HCT116 (cell line): ENCODE data around the gene IGF2. TPM values are rescaled to one million over a fixed set of nuclear protein-coding genes. Genes with fewer than 3 reads are reported as not detected.

Source experiments
- ATAC-seq: fragments of 200-7000 bp; cut with Tn5 transposase; 2 replicates; pipeline ENCODE4 v1.9.1; 2020; ENCODE audit warnings: mild to moderate bottlenecking, moderate library complexity
- BruUV-seq: library from RNA; stranded (reverse); fragments of 400-500 nt; replicated peaks from 2 replicates; lab custom pipeline; 2021; lab: Mats Ljungman, UMichigan
- CTCF ChIA-PET: fragments of 300-600 bp; sonication (Branson Sonifier 250); formaldehyde crosslinking; loops from one replicate; lab custom pipeline; 2021; ENCODE audit warnings: antibody characterized with exemption; lab: Charles Lee
- POLR2A ChIA-PET: fragments of 300-600, 350-600 bp; sonication (Branson Sonifier 250); formaldehyde crosslinking; loops from one replicate; lab custom pipeline; 2021; ENCODE audit warnings: antibody characterized with exemption; lab: Charles Lee
- RAD21 ChIA-PET, 2 experiments: fragments of 300-600 bp; sonication (Branson Sonifier 250); formaldehyde crosslinking; loops; one replicate each; lab custom pipeline; 2023; ENCODE audit warnings: low total read pairs in 2 of 2; ENCODE audit not compliant: uncharacterized antibody in 2 of 2, unreplicated experiment in 2 of 2, low non-redundant PET in 1 of 2; lab: Charles Lee
- DNase-seq: peaks from one replicate; pipeline ENCODE4 v3.0.0-alpha.2; 2010; ENCODE audit warnings: low read depth, low spot score
- H2AFZ ChIP-seq: fragments of 200-600 bp; shearing (Covaris generic), sonication (generic); 2 replicates; pipeline ENCODE4 v1.6.1; 2017; ENCODE audit warnings: low read depth, mixed run types, mixed read lengths, antibody characterized with exemption, low read length; ENCODE audit not compliant: poor library complexity, severe bottlenecking
- H3K27ac ChIP-seq: 2 replicates; pipeline ENCODE4 v1.5.1; 2012; ENCODE audit warnings: low read depth, low read length
- H3K27me3 ChIP-seq: fragments of 200-600 bp; sonication (generic); 2 replicates; pipeline ENCODE4 v1.6.1; 2016; ENCODE audit warnings: mixed run types, low read length, mixed read lengths; ENCODE audit not compliant: insufficient read depth
- H3K36me3 ChIP-seq, 2 experiments: fragments of 200-500 bp in 1 of 2; fragments of 200-600 bp in 1 of 2; sonication (Bioruptor generic) in 1 of 2; sonication (generic) in 1 of 2; 2 replicates each; pipeline versions ENCODE4 v1.5.1 to v1.6.1; 2014 to 2016; ENCODE audit warnings: low read length in 2 of 2, inconsistent platforms in 1 of 2, mixed read lengths in 1 of 2, mixed run types in 1 of 2; ENCODE audit not compliant: insufficient read depth in 2 of 2, control insufficient read depth in 1 of 2
- H3K4me1 ChIP-seq, 2 experiments: fragments of 200-600 bp in 1 of 2; sonication (generic) in 1 of 2; 2 replicates each; pipeline versions ENCODE4 v1.5.1 to v1.6.1; 2012 to 2017; ENCODE audit warnings: low read length in 2 of 2, inconsistent platforms in 1 of 2, mild to moderate bottlenecking in 1 of 2, mixed read lengths in 1 of 2, mixed run types in 1 of 2, moderate library complexity in 1 of 2; ENCODE audit not compliant: insufficient read depth in 2 of 2, control insufficient read depth in 1 of 2
- H3K4me2 ChIP-seq: fragments of 200-600 bp; sonication (generic); 2 replicates; pipeline ENCODE4 v1.6.1; 2017; ENCODE audit warnings: mixed run types, low read length, mixed read lengths
- H3K4me3 ChIP-seq, 2 experiments: fragments of 200-600 bp in 1 of 2; sonication (generic) in 1 of 2; replicated peaks in 1 of 2; 2 replicates each; pipeline ENCODE4 v1.5.1; 2011 to 2016; ENCODE audit warnings: low read length in 2 of 2, control low read depth in 1 of 2, low read depth in 1 of 2, mild to moderate bottlenecking in 1 of 2, mixed read lengths in 1 of 2, mixed run types in 1 of 2
- H3K79me2 ChIP-seq: fragments of 200-600 bp; sonication (generic); 2 replicates; pipeline ENCODE4 v1.6.1; 2017; ENCODE audit warnings: mild to moderate bottlenecking, mixed run types, low read length, moderate library complexity, mixed read lengths; ENCODE audit not compliant: insufficient read depth
- H3K9ac ChIP-seq: fragments of 200-600 bp; sonication (generic); 2 replicates; pipeline ENCODE4 v1.6.1; 2016; ENCODE audit warnings: low read length, mixed read lengths
- H3K9me2 ChIP-seq: fragments of 200-600 bp; sonication (generic), shearing (Covaris generic); 2 replicates; pipeline ENCODE4 v1.6.1; 2017; ENCODE audit warnings: mixed run types, mild to moderate bottlenecking, moderate library complexity; ENCODE audit not compliant: insufficient read depth
- H3K9me3 ChIP-seq, 2 experiments: fragments of 200-500 bp in 1 of 2; fragments of 200-600 bp in 1 of 2; sonication (Bioruptor generic) in 1 of 2; sonication (generic) in 1 of 2; 2 replicates each; pipeline ENCODE4 v1.6.1; 2014 to 2017; ENCODE audit warnings: low read length in 2 of 2, mixed read lengths in 2 of 2, inconsistent platforms in 1 of 2, low read depth in 1 of 2, mild to moderate bottlenecking in 1 of 2, mixed run types in 1 of 2, moderate library complexity in 1 of 2; ENCODE audit not compliant: control insufficient read depth in 1 of 2, insufficient read depth in 1 of 2
- H4K20me1 ChIP-seq: fragments of 200-600 bp; sonication (generic), shearing (Covaris generic); 2 replicates; pipeline ENCODE4 v1.6.1; 2017; ENCODE audit warnings: mixed run types, mild to moderate bottlenecking, moderate library complexity; ENCODE audit not compliant: insufficient read depth
- CBX3 ChIP-seq: IDR thresholded peaks from 2 replicates; pipeline ENCODE4 v1.6.1; 2012; ENCODE audit warnings: low read depth
- CEBPB ChIP-seq: IDR thresholded peaks from 2 replicates; pipeline ENCODE4 v1.6.1; 2012; ENCODE audit warnings: low read depth
- EGR1 ChIP-seq: IDR thresholded peaks from 2 replicates; pipeline ENCODE4 v1.6.1; 2012; ENCODE audit warnings: low read depth
- ELF1 ChIP-seq: IDR thresholded peaks from 2 replicates; pipeline ENCODE4 v1.6.1; 2012; ENCODE audit warnings: low read depth, borderline replicate concordance
- EZH2 ChIP-seq: fragments of 200-600 bp; sonication (generic); IDR thresholded peaks from 2 replicates; pipeline ENCODE4 v1.6.1; 2017; ENCODE audit warnings: antibody characterized with exemption, mixed run types
- EZH2phosphoT487 ChIP-seq: fragments of 200-600 bp; IDR thresholded peaks from 2 replicates; pipeline ENCODE4 v1.6.1; 2018; ENCODE audit warnings: antibody characterized with exemption, borderline replicate concordance
- FOSL1 ChIP-seq: IDR thresholded peaks from 2 replicates; pipeline ENCODE4 v1.6.1; 2012; ENCODE audit warnings: low read depth
- JUND ChIP-seq: IDR thresholded peaks from 2 replicates; pipeline ENCODE4 v1.6.1; 2012
- POLR2A ChIP-seq: IDR thresholded peaks from 2 replicates; pipeline ENCODE4 v1.7.0; 2011; ENCODE audit warnings: borderline replicate concordance; ENCODE audit not compliant: insufficient read depth, insufficient read length; ENCODE audit errors: extremely low read depth
- POLR2AphosphoS5 ChIP-seq: IDR thresholded peaks from 2 replicates; pipeline ENCODE4 v1.6.1; 2011; ENCODE audit warnings: mild to moderate bottlenecking, low read depth, low read length, moderate library complexity
- RAD21 ChIP-seq: IDR thresholded peaks from 2 replicates; pipeline ENCODE4 v1.6.1; 2012; ENCODE audit warnings: low read depth, mild to moderate bottlenecking
- SIN3A ChIP-seq: IDR thresholded peaks from 2 replicates; pipeline ENCODE4 v1.6.1; 2012; ENCODE audit warnings: low read depth
- SP1 ChIP-seq: IDR thresholded peaks from 2 replicates; pipeline ENCODE4 v1.6.1; 2012; ENCODE audit warnings: low read depth
- SRF ChIP-seq: IDR thresholded peaks from 2 replicates; pipeline ENCODE4 v1.6.1; 2012; ENCODE audit warnings: low read depth
- TCF7L2 ChIP-seq: IDR thresholded peaks from 2 replicates; pipeline ENCODE4 v1.7.0; 2011; ENCODE audit warnings: borderline replicate concordance, inconsistent platforms; ENCODE audit not compliant: insufficient read depth, insufficient read length; ENCODE audit errors: extremely low read depth
- ZFX ChIP-seq: fragments of 450-650 bp; IDR thresholded peaks from 2 replicates; pipeline ENCODE4 v1.6.1; 2017
- intact Hi-C: fragments of 100-400 bp; cut with micrococcal nuclease; formaldehyde crosslinking; loops from 2 replicates; pipeline ENCODE4 v1.10.0; 2022
- total RNA-seq: library from RNA; stranded (reverse); gene quantifications from one replicate; pipeline ENCODE4 v1.2.1, GENCODE V29; 2021; ENCODE audit not compliant: unreplicated experiment
- TF ChIP-seq, protein P1 (sequence below): IDR thresholded peaks from 2 replicates; pipeline ENCODE4 v1.6.1; 2011; ENCODE audit warnings: mild to moderate bottlenecking, low read length, moderate library complexity; ENCODE audit not compliant: insufficient replicate concordance; ENCODE audit errors: extremely low read depth
- TF ChIP-seq, protein P2 (sequence below): IDR thresholded peaks from 2 replicates; pipeline ENCODE4 v1.6.1; 2012
- TF ChIP-seq, protein P3 (sequence below), 3 experiments: fragments of 200-600 bp in 1 of 3; sonication (generic) in 1 of 3; IDR thresholded peaks in 2 of 3; conservative IDR thresholded peaks in 1 of 3; 2 replicates each; pipeline ENCODE4 v1.5.1; 2012 to 2017; ENCODE audit warnings: low read depth in 2 of 3, low read length in 2 of 3, antibody characterized with exemption in 1 of 3, borderline replicate concordance in 1 of 3, control low read depth in 1 of 3, mild to moderate bottlenecking in 1 of 3, mixed read lengths in 1 of 3, mixed run types in 1 of 3, moderate library complexity in 1 of 3; ENCODE audit not compliant: insufficient read depth in 1 of 3
- TF ChIP-seq, protein P4 (sequence below): IDR thresholded peaks from 2 replicates; pipeline ENCODE4 v1.6.1; 2012

Gene IGF2
- total RNA-seq, 1 experiment from 2014 or later: 17.9 TPM

DNA sequence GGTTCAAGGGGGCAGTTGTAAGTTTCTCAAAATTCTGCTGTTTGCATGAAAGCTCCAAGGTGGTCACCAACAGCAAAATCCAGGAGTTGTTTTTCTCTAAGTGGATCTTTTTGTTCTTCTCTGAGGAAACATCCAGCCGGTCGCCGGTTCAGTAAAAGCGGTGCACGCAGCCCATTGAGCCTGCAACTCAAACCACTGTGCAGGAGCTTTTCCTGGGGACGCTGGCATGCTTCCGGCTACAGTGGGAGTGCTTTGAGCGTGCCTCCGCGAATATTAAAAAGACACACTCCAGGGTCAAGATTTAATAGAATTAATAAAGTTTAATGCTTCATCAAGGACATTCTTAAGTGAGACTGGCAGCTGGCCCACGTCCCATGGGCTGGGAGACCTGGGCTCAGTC lies 25.4 kb downstream of the IGF2 start:
- ChIA-PET POLR2A (no interaction called here), CTCF (no interaction called here), RAD21 (interaction anchor here in 1 of 2 experiments (0.7 kb wide), 1 partner anchor 461 kb away, joined by 3 read pairs; no protein-coding TSS in a partner anchor)
- no peak overlapping the region for H3K9ac ChIP-seq
- H3K36me3 ChIP-seq: no peaks in the 10 kb centered on the region
- no peaks in the 10 kb centered on the region for H3K9me2 ChIP-seq
- no peak overlapping the region for H3K4me2 ChIP-seq
- H2AFZ ChIP-seq: no peak overlapping the region
- no peak overlapping the region for H3K27ac ChIP-seq
- H3K4me3 ChIP-seq: no peak overlapping the region
- no peaks in the 10 kb centered on the region for H3K79me2 ChIP-seq
- no peaks in the 10 kb centered on the region for H3K27me3 ChIP-seq
- ATAC-seq (no peak), DNase-seq (no peak)
- peaks cover 6 to 8% of the 10 kb centered on the region in 2 experiments; a peak in 2 of 4 replicates for H3K9me3 ChIP-seq
- H3K4me1 ChIP-seq: no peaks in the 10 kb centered on the region
- TF ChIP-seq EZH2phosphoT487: no peak
- TF ChIP-seq, protein P1, sequence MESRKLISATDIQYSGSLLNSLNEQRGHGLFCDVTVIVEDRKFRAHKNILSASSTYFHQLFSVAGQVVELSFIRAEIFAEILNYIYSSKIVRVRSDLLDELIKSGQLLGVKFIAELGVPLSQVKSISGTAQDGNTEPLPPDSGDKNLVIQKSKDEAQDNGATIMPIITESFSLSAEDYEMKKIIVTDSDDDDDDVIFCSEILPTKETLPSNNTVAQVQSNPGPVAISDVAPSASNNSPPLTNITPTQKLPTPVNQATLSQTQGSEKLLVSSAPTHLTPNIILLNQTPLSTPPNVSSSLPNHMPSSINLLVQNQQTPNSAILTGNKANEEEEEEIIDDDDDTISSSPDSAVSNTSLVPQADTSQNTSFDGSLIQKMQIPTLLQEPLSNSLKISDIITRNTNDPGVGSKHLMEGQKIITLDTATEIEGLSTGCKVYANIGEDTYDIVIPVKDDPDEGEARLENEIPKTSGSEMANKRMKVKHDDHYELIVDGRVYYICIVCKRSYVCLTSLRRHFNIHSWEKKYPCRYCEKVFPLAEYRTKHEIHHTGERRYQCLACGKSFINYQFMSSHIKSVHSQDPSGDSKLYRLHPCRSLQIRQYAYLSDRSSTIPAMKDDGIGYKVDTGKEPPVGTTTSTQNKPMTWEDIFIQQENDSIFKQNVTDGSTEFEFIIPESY: no peak
- TF ChIP-seq FOSL1: no peak
- no peak for TF ChIP-seq CBX3
- TF ChIP-seq CEBPB: no peak
- TF ChIP-seq SIN3A: no peak
- TF ChIP-seq, protein P2, sequence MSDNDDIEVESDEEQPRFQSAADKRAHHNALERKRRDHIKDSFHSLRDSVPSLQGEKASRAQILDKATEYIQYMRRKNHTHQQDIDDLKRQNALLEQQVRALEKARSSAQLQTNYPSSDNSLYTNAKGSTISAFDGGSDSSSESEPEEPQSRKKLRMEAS: no peak
- TF ChIP-seq SRF: no peak
- H4K20me1 ChIP-seq: no peaks in the 10 kb centered on the region
- intact Hi-C loops: no loop called here
- no TSS peak for BruUV-seq

DNA sequence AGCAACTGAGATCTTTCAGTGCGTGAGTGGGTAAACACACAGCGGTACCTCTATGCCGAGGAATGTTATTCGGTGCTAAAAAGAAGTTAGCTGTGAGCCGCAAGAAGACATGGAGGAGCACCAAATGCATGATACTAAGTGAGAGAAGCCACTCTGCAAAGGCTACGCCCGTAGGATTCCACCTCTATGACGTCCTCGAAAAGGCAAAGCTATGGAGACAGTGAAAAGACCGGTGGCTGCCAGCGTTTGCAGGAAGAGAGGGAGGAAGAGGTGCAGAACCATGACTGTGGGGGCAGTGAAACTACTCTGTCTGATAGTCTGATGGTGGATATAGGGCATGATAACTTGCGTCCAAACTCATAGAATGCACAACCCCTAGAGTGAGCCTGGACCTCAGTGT lies 28.7 kb downstream of the IGF2 start:
- no TSS peak for BruUV-seq
- CTCF ChIA-PET: no interaction called here
- no peak for ATAC-seq
- intact Hi-C loops: no loop called here
- no peaks in the 10 kb centered on the region for H4K20me1 ChIP-seq
- no peaks in the 10 kb centered on the region for H3K79me2 ChIP-seq
- DNase-seq: no peak
- no peaks in the 10 kb centered on the region for H3K9me2 ChIP-seq
- no peak overlapping the region for H2AFZ ChIP-seq
- no peak overlapping the region for H3K4me2 ChIP-seq
- H3K27me3 ChIP-seq: 0 out of 2 replicates have a peak, but pooled peaks cover 2% of the 10 kb centered on the region
- H3K4me1 ChIP-seq: no peaks in the 10 kb centered on the region
- H3K36me3 ChIP-seq: no peaks in the 10 kb centered on the region
- no peak overlapping the region for H3K27ac ChIP-seq
- TF ChIP-seq ZFX (no peak), CEBPB (no peak), POLR2AphosphoS5 (no peak), CBX3 (no peak), SRF (no peak), EZH2 (no peak), EGR1 (no peak), TCF7L2 (no peak), ELF1 (no peak), JUND (no peak), SP1 (no peak), RAD21 (no peak), SIN3A (no peak), POLR2A (no peak)
- TF ChIP-seq, protein P3, sequence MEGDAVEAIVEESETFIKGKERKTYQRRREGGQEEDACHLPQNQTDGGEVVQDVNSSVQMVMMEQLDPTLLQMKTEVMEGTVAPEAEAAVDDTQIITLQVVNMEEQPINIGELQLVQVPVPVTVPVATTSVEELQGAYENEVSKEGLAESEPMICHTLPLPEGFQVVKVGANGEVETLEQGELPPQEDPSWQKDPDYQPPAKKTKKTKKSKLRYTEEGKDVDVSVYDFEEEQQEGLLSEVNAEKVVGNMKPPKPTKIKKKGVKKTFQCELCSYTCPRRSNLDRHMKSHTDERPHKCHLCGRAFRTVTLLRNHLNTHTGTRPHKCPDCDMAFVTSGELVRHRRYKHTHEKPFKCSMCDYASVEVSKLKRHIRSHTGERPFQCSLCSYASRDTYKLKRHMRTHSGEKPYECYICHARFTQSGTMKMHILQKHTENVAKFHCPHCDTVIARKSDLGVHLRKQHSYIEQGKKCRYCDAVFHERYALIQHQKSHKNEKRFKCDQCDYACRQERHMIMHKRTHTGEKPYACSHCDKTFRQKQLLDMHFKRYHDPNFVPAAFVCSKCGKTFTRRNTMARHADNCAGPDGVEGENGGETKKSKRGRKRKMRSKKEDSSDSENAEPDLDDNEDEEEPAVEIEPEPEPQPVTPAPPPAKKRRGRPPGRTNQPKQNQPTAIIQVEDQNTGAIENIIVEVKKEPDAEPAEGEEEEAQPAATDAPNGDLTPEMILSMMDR (IDR thresholded peaks at IDR 0.05 in 2 of 3, conservative IDR thresholded peaks at IDR 0.05 in 1 of 3; ENCODE audit: borderline replicate concordance in 1 of 3, insufficient read depth in 1 of 3, low read depth in 2 of 3, low read length in 2 of 3): no peak
- TF ChIP-seq, protein P4, sequence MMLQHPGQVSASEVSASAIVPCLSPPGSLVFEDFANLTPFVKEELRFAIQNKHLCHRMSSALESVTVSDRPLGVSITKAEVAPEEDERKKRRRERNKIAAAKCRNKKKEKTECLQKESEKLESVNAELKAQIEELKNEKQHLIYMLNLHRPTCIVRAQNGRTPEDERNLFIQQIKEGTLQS: no peak
- POLR2A ChIA-PET: no interaction called here
- no peak overlapping the region for H3K9ac ChIP-seq
- H3K9me3 ChIP-seq: no peaks in the 10 kb centered on the region
- no peak overlapping the region for H3K4me3 ChIP-seq
- RAD21 ChIA-PET: no interaction called here
